ENCODE measurements around the gene PLEKHG5.

DNA sequence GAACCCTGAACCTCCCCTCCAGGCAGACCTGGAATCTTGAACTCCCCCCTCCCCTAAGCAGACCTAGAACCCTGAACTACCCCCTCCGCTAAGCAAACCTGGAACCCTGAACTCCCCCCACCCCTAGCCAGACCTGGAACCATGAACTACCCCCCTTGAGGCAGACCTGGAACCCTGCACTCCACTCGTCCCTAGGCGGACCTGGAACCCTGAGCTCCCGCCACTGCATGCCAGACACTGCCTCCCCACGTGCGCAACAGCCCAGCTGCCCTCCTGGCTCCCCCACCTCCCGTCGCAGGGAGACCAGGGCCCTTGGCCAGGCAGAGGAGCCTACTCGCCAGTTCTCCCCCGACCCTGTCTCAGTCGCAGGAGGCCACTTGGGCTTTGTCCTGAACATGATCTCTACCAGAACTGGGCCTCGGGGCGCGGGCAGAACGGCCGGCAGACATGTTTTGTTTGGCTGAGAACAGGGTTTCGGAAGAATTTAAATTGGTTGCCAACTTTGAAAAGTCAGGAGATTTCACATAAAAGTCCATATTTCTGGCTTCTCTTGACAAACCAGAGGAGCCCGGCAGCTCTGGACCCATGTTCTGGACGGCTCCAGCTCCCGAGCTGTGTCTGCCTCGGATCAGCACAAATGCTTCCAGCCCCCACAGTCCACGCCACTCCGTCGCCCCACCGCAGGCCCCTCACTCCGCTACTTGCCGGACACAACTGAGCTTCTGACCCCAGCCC is 9.2 kb upstream of the PLEKHG5 start:
- TF ChIP-seq, protein P1, sequence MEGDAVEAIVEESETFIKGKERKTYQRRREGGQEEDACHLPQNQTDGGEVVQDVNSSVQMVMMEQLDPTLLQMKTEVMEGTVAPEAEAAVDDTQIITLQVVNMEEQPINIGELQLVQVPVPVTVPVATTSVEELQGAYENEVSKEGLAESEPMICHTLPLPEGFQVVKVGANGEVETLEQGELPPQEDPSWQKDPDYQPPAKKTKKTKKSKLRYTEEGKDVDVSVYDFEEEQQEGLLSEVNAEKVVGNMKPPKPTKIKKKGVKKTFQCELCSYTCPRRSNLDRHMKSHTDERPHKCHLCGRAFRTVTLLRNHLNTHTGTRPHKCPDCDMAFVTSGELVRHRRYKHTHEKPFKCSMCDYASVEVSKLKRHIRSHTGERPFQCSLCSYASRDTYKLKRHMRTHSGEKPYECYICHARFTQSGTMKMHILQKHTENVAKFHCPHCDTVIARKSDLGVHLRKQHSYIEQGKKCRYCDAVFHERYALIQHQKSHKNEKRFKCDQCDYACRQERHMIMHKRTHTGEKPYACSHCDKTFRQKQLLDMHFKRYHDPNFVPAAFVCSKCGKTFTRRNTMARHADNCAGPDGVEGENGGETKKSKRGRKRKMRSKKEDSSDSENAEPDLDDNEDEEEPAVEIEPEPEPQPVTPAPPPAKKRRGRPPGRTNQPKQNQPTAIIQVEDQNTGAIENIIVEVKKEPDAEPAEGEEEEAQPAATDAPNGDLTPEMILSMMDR (conservative IDR thresholded peaks at IDR 0.05) = no peak
- TF ChIP-seq ZFX (IDR thresholded peaks at IDR 0.05) = no peak
